ENCODE results near the gene PHLDB1.

PHLDB1 gene

DNA sequence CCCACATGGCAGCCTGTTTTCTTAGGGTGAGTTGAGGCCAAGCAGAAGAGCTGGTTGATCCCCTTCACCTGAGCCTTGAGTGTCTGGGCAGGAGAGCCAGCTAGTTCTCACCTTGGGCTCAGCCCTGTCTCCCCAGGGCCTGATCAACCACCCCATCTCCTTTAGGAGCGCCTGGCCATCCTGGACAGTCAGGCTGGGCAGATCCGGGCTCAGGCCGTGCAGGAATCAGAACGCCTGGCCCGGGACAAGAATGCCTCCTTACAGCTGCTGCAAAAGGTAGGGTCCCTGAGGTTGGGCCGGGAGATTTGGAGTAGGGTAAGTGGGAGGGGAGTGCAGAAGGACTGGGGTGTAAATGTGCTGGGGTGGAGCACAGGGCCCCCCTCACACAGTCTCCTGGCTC lies 31.3 kb downstream of the PHLDB1 start:
- no peak for DNase-seq (ENCODE audit: low read depth in 3 of 3, low spot score in 1 of 3)

DNA sequence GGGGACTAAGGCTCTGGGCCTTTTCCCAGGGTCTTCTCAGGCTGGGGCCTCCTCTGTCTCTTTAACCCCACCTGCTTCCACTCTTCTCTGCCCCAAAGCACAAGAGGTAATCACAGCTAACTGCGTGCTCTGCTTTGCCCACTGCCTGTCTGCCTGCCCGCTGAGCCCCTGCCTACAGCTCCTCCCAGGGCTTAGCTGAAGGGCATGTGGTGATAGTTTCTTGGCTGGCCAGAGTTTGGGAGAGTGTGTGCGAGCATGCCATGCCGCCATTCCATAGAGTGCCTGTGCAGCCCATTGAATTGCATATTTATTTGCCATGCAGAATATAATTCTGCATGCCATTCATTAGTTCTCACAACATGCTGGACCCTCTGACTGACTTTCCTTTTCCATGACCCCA lies 32.5 kb downstream of the PHLDB1 start:
- DNase-seq (ENCODE audit: low read depth in 3 of 3, low spot score in 1 of 3): no peak

DNA sequence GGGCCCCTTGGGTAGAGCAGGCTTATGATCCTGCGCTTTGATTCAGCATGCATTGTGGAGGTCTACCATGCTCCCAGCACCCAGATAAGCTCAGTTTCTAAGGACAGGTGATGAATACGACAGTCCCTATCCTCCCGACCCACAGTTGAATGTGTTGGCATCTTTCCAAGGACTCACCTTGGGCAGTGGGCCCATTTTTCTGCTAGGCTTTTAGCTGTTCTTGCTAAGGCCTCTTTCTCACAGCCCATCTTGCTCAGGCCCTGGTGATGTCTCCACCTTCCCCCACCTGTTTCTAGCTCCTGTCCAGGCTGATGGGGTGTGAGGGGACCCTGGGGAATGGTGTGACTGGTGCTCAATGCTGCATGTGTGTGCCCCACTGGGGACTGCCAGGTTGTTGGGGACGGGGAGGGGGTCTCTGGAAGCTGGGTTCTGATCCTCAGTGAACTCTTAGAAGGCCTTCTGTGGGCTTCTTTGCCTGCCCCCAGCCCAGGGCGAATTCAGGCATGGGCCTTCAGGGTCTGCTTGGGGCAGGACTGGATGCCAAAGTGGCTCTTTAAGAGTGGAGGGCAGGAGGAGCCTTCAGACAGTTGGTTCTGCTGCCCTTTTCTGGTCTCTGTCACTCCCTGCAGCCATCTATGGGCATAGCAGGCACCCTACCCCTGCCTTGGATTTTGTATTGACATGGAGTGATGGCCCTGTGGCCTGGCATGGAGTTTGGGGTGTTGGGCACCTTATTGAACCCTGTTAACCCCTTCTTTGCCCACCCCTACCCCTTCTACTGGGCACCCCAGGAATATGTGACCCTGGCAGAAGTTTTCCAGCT lies 33.1 kb downstream of the PHLDB1 start:
- no peak for DNase-seq (ENCODE audit: low read depth in 3 of 3, low spot score in 1 of 3)

DNA sequence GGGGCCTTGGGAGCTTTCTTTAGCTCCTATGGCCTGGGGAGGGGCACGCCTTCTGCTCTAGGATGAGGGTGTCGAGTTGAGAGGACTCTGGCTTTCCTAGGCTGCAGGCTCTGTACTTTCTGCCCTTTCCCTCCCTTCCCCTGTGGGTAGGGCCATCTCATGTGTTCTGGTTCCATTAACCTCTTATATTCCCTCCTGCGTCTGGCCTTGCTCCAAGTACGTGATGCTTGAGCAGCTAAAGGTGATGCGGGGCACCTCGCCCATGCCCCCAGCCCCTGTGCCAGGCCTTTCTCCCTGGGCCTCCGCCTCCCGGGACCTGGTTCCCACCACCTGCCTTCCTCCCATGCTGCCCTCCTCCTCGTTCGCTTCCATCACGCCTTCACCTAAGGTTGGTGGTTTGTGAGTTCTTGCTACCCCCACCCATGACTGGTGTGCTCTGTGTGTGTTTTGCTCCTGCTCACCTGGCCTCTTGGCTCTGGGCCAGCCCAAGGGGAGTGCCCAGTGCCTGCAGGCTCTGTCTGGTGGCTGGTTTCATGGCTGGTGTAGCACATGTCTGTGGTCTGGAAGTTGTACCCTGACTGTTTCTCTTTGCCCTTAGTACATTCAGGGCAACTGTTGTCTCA lies 34.1 kb downstream of the PHLDB1 start:
- DNase-seq (ENCODE audit: low read depth in 3 of 3, low spot score in 1 of 3): no peak

DNA sequence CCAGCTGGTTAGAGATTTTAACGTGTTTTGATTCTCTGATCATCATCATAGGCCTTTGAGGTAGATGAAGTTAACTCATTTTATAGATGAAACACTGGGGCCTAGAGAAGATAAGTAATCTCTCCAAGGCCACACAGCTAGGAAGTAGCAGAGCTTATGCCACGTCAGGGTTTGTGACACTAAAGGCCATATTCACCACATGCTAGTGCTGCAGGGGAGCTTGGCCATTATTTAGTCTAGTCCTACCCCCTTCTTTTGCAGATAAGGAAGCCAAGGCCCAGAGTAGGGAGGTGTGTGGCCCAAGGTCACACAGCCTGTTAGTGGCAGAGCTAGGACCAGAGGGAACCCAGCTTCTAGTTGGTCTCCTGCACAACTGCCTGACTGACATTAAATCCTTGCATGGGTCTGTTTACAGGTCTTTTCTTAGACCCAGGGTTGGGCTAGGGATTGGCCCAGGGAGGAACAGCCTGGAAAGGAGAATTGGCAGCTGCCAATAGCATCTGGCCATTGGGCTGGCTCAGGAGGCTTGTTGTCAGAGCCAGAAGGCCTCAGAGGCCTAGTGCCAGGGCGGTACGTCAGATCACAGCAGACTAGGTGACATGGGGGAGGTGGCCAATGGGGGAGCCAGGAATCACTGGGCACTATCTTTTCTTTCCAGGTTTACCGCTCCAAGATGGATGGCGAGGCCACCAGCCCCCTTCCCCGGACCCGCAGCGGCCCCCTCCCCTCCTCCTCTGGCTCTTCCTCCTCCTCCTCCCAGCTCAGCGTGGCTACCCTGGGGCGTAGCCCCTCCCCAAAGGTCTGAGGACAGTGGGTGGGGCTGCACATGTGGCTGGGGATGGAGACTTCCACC lies 36.0 kb downstream of the PHLDB1 start:
- no peak for DNase-seq (ENCODE audit: low read depth in 3 of 3, low spot score in 1 of 3)

DNA sequence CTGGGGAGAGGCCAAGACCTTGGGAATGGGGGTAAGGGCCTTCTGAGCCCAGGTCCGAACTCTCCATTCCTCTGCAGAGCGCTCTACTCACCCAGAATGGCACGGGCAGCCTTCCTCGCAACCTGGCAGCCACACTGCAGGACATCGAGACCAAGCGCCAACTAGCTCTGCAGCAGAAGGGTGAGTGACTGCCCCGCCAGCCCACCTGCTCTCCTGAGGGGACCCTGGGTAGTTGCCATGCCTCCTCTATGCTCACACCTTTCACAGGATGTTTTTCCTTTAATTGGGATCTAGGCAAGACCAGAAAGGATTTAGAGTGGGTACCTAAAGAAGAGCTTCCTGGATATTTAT lies 36.6 kb downstream of the PHLDB1 start:
- DNase-seq (ENCODE audit: low read depth in 3 of 3, low spot score in 1 of 3): no peak

DNA sequence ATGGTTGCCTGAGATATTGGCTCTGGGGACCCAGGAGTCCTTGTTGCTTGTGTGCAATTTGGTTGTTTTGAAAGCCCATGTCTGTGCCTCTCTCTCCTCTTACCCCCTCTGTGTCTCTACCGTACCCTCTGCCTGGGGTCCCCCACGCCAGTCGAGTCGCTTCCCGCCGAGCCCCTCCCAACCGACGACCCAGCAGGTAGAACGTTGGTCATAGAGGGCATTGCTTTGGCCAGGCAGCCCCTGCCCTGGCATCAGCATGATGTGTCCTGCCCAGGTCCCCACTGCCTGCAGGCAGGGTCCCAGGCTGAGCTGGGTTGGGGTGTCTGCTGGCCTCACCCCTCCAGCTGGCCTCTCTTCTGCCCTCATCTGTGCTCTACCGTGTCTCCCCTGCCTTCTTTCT lies 37.1 kb downstream of the PHLDB1 start:
- DNase-seq (ENCODE audit: low read depth in 3 of 3, low spot score in 1 of 3): no peak

DNA sequence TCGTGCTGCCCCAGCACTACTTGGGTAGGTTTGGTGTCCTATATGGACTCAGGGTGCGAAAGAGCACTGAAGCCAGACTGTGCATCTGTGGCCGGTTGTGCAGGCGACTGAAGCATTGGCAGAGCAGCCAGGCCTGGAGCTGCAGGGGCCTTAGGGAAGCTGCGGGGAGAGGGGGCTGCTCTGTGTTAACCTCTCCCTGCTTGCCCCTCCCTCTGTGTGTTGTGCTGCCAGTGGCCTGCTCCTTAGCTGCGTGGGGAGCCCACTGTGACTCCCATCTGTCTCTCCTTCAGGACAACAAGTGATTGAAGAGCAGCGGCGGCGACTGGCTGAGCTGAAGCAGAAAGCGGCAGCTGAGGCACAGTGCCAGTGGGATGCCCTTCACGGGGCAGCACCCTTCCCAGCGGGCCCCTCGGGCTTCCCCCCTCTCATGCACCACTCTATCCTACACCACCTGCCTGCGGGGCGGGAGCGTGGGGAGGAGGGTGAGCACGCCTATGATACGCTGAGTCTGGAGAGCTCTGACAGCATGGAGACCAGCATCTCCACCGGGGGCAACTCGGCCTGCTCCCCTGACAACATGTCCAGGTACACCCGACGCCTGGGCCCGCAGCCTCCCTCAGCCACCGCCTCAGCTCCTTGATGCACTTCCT lies 37.8 kb downstream of the PHLDB1 start:
- DNase-seq (ENCODE audit: low read depth in 3 of 3, low spot score in 1 of 3): no peak

DNA sequence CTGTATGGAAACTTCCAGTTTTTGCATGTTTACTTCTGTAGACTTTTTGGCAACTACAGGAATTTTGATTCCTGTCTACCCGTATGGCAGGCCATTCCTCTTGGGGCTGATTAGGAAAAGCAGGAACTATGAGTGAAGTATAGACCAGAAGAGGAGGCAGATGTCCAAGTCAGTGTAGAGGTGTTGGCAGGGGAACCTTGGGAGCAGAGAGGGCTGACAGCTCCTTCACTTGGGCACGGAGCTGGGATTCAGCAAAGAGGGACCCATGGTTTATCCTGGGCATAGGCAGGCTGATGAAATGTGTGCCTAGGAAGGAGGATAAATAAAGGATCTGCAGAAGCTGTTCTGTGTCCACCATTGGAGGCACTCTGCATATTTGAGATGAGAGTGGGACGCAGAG lies 39.0 kb downstream of the PHLDB1 start:
- no peak for DNase-seq (ENCODE audit: low read depth in 3 of 3, low spot score in 1 of 3)

DNA sequence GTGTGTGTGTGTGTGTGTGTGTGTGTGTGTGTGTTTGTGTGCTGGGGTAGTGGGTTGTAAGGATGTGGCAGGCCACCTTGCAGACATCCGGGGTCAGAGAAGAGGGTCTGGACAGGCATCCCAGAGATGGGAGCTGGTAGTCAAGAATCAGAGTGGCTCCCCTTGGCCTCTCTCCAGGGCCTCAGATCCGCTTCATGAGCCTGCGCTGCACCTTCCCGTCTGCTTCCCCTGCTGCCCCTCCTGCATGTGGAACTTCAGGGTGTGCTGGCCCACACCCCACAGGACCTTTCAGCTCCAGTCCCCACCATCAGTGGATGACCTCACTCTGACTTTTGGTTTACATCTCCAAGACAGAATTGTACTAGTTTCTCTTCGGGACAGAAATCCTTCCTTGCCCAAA lies 40.9 kb downstream of the PHLDB1 start:
- DNase-seq (ENCODE audit: low read depth in 3 of 3, low spot score in 1 of 3): no peak

DNA sequence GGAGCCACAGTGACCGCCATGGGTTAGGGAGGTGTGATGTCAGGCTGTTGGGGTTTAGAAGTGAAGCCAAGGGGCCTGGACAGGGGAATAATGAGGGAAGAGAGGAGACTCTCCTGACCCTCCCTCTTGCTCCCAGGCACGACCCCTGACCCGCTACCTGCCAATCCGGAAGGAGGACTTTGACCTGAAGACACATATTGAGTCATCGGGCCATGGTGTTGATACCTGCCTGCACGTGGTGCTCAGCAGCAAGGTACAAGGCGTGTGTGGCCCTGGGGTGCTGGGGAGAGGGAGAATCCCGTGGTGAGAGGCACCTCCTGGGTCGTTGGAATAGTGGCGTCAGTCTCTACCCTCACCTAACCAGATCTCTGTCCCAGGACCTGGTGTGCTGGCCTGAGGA lies 42.5 kb downstream of the PHLDB1 start:
- DNase-seq (ENCODE audit: low read depth in 3 of 3, low spot score in 1 of 3): no peak

DNA sequence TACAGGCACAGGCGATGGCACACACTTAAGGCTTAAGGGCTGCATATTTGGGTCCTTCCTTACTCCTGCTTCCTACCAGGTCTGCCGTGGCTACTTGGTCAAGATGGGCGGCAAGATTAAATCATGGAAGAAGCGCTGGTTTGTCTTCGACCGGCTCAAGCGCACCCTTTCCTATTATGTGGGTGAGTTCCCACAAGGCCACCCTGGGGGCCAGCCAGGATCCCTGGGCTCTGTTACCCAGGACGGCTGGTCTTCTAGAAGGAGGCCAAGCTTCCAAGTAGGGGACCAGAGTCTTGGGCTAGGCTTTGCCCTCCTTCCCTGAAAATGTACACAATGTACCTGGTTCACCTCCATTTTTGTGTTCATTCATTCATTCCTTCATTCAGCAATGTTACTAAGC lies 43.0 kb downstream of the PHLDB1 start:
- no peak for DNase-seq (ENCODE audit: low read depth in 3 of 3, low spot score in 1 of 3)

DNA sequence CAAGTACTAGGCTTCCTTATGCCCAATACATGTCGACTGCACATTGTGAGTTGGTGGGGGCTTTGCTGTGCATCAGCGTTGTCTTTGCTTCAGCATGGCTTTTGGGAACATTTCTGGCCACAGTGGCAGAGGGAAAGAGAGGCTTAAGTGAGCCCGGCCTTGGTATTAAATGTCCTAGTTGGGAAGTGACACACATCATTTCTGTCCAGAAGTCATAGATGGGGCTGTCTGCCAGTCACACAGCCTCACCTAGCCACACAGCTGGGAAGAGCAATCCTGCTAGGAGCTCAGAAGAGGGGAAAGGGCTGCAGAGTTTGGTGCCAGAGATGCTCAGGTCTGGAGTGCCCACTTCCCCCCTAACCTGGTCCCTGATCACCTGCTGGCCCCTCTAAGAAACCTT lies 44.4 kb downstream of the PHLDB1 start:
- DNase-seq (ENCODE audit: low read depth in 3 of 3, low spot score in 1 of 3): no peak

DNA sequence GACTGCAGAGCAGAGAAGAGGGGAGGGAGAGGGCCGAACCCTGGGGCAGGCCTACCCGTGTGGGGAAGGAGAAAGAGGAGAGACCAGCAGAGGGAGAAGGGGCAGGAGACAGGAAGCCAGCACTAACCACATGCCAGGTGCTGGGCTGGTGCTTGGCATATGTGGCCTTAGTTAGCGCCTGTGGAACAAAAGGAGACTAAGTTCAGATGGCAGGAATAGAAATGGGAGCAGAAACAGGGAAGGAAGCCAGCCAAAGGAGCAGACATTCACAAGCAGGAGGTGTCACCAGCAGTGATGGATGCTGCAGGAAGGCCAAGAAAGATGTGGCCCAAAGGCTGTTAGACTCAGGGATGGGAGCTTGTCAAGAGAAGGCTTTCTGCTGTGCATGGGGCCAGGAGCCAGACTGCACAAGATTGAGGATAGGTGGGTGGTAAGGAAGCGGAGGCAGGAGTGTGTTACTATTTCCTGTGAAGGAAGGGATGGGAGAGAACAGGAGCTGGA lies 45.3 kb downstream of the PHLDB1 start:
- DNase-seq (ENCODE audit: low read depth in 3 of 3, low spot score in 1 of 3): no peak

DNA sequence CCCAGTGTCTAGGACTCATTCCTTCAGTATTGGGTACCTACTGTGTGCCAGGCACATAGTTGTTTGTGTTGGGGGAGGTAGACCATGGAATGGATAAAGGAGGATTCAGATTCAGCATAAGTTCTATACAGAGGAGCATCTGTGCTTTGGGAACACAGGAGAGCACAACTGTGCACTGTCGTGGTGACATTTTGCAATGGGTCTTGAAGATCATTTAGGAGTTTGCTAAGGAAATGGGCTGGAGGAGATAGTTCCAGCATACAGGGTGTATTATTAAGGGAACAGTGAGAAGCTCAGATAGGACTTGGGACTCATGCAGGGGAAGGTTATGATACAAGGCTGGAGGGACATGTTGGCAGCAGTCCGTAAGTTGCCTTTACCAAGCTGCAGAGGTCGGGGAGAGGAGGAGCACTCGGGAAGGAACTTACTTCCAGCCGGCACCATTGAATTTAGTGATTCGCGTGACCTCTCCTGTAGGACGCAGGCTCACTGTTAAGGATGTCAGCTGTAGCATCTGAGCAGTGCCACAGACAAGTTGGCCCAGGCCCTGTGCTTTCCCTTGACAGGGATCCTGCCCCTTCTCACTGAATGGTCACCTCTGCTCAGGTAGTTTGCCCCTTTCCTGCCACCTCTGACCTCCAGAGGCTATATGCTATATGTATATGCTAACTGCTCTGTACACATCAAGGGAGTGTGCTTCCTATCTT lies 46.4 kb downstream of the PHLDB1 start:
- no peak for DNase-seq (ENCODE audit: low read depth in 3 of 3, low spot score in 1 of 3)

DNA sequence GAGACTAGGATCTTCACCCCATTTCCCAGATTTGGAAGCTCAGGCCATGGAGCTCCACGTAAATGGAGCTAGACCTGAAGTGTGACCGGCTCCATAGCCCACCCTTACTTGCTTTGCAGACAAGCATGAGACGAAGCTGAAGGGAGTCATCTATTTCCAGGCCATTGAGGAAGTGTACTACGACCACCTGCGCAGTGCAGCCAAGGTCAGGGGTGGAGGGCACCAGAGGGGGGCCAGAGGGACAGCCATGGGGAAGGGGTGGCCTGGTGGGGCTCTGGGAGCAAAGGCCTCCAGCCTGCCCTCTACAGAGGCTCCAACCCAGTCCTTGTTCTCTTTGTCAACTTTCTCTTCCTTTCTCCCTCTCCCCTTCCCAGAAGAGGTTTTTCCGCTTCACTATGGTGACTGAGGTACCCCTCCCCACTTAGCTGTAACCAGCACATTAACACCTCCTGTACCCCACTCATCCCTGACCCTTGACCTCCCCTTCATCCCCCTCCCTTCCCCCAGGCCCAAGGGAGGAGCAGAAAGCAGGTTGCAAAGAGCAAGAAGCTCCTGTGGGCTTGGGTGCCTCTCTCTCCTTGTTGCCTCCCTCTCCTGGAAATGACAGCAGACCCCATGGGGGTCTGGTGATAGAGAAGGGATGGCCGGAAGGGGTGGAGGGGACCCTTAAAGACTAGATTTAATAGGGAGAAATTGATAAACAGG lies 48.2 kb downstream of the PHLDB1 start:
- DNase-seq (ENCODE audit: low read depth in 3 of 3, low spot score in 1 of 3): no peak

DNA sequence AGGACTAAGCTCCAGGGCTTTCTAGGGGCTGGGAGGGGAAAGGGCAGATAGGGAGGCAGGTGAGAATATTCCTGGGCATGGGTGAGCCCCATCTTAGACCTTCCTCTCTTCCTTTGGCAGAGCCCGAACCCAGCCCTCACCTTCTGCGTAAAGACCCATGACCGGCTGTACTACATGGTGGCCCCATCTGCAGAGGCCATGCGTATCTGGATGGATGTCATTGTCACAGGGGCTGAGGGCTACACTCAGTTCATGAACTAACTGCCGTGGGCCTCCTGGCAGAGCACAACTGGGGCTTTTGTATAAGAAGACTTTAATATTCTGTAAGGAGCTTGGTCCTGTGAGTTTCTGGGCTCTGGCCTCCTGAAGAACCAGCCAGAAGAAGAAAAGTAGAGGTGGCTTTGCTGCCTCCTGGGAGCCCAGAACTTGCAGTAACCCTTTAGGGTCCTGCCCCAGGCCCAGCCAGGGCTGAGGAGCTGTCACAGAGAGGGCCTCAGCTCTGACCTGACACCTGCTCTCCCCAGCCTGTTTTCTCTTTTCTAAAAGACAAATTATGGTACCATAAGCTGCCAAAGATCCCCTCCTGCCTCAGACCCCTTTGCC lies 49.2 kb downstream of the PHLDB1 start:
- DNase-seq (ENCODE audit: low read depth in 3 of 3, low spot score in 1 of 3): no peak

DNA sequence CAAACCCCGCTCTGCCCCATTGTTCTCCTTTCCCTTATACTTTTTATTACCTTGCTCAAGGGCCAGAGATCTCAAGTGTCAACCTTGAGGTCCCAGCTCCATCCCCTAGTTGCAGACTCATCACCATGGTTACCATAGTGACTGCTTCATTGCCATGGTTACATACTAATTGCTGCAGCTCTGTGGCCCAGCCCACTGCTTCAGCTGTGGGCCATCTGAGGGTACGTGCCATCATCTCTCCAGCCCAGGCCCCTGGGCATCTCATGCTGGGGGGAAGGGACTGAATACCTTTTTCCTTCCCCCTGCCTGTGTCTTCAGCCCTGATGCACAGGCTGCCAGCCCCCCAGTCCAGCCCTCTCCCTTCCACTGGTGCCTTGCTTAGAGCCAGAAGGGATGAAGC lies 49.8 kb downstream of the PHLDB1 start:
- no peak for DNase-seq (ENCODE audit: low read depth in 3 of 3, low spot score in 1 of 3)

DNA sequence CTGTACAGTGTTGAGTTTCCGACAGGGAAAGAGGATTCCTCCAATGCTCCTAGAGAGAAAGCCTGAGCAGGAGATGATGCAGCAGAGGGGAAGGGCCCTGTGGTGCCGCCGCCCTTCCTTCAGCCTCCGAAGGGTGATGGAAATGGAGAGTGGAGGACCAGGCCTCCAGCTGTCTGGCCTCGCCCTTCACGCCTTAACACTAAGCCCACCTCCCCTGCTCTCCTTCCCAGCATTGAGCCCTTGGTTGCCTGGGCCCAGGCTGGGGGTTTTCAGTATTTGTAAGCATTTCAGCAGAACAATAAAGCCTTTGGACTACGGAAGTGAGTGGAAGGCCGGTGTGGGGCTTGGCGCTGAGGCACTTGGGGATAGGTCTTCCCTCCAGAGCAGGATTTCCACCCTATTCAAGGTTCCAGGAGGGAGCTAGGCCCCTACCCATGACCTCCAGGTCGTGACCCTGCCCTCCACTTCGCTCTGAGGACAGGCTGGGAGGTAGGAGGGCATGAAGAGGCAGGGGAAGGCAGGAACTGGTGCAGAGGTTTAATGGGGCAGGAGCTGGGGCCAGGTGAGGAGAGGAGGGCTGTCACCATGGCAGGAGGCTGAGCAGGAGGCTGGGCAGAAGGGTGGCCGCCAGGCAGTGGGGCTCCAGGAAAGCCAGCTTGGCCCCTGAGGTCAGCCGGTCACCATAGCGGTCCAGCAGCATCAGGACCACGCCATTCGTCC lies 50.5 kb downstream of the PHLDB1 start:
- DNase-seq (ENCODE audit: low read depth in 3 of 3, low spot score in 1 of 3): no peak
